DLD1 (cell line): ENCODE results near the gene CAMTA2.
"Not testable (repeated sequence)": the region's sequence is repeated elsewhere in the genome, so short reads cannot be mapped to it uniquely, and the experiment has no call there.

ENCODE experiments used
- in situ Hi-C: cut with HindIII; loops from 2 replicates; pipeline ENCODE4 v1.10.0; 2017; ENCODE audit warnings: low sequenced_read_pairs

The CAMTA2 gene

DNA sequence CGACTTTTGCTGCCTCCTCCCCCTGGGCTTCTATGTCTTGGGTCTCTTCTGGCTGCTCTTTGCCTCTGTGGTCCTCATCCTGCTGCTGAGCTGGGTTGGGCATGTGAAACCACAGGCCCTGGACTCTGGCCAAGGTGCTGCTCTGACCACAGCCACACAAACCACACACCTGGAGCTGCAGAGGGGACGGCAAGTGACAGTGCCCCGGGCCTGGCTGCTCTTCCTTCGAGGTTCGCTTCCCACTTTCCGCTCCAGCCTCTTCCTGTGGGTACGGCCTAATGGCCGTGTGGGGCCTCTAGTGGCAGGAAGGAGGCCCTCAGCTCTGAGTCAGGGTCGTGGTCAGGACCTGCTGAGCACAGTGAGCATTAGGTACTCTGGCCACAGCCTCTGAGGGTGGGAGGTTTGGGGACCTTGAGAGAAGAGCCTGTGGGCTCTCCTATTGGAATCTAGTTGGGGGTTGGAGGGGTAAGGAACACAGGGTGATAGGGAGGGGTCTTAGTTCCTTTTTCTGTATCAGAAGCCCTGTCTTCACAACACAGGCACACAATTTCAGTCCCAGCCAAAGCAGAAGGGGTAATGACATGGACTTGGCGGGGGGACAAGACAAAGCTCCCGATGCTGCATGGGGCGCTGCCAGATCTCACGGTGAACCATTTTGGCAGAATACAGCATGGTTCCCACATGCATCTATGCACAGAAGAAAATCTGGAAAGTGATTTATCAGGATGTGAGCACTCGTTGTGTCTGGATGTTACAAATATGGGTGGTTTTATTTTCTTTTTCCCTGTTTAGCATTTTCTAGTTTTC, 53.1 kb downstream of the CAMTA2 start:
- in situ Hi-C loops: no loop called here

- in situ Hi-C loops: no loop called here
Measured at GRCh38 chr17:4933646-4934045, 53.8 kb downstream of the CAMTA2 start.

- in situ Hi-C loops: no loop called here
Measured at GRCh38 chr17:4932756-4933155, 54.7 kb downstream of the CAMTA2 start.

GRCh38 chr17:4931963-4932362, 55.5 kb downstream of the CAMTA2 start, which contains the start of gene GP1BA:
Gene GP1BA (plus strand): TSS chr17:4932277. CDS start chr17:4932605, 328 bp downstream.
- in situ Hi-C loops: no loop called here

DNA sequence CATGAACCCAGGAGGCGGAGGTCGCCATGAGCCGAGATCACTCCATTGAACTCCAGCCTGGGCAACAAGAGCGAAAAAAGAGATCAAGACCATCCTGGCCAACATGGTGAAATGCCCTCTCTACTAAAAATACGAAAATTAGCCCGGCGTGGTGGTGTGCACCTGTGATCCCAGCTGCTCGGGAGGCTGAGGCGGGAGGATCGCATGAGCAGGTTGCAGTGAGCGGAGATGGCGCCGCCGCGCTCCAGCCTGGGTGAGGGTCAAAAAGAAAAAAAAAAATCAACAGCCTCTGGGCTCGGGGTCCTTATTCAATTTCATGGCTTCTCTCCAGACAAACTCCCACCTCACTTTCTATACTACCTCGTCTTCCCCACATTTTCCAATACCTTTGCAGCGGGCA, 58.6 kb downstream of the CAMTA2 start:
- in situ Hi-C loops: no loop called here

- in situ Hi-C loops: not testable (repeated sequence)
Measured at GRCh38 chr17:4926577-4927335, 60.7 kb downstream of the CAMTA2 start.

DNA sequence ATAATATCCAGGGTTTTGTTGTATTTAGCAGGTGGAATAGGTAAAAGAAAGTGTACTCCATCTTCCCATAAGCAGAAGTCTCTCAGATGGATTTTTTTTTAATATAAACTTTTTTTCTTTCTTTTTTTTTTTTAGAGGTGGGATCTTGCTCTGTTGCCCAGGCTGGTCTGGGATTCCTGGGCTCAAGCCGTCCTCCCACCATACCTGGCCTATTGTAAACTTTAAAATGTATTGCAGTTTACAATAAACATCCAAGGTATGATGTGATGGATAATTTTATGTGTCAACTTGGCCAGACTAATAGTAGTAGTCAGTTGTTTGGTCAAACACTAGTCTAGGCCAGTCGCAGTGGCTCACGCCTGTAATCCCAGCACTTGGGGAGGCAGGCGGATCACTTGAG, 66.2 kb downstream of the CAMTA2 start:
- in situ Hi-C loops: no loop called here

- in situ Hi-C loops: no loop called here
Measured at GRCh38 chr17:4920351-4921048, 67.0 kb downstream of the CAMTA2 start.

DNA sequence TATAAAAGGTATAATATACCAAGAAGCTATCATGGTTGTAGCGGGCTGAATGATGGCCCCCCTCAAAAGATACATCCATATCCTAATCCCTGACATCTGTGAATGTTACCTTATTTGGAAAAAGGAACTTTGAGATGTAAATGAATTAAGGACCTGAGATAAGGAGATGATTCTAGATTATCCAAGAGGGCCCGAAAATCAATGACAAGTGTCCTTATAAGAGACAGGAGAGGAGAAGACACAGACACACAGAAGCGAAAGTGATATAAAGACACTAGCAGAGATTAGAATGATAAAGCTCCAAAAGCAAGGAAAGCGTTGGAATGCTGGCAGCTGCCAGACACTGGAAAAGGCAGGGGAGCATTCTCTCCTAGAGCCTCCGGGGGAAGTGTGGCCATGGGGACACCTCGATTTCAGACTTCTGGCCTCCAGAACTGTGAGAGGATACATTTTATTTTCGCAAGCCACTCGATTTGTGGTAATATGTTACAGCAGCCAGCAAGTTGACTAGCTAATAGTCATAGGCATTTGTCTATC, 67.9 kb downstream of the CAMTA2 start:
- in situ Hi-C loops: no loop called here
